Nephron progenitor cell (in vitro differentiated cells): ENCODE data around the gene MAST4.

Source experiments
- DNase-seq: peaks from one replicate; pipeline ENCODE4 v3.0.0; 2021
- H3K27ac Mint-ChIP-seq: 2 replicates; pipeline ENCODE4 v1.8.0; 2021; ENCODE audit warnings: mild to moderate bottlenecking, moderate library complexity, mixed read lengths
- H3K27me3 Mint-ChIP-seq: 2 replicates; pipeline ENCODE4 v1.8.0; 2021; ENCODE audit warnings: mild to moderate bottlenecking, low read depth, mixed read lengths; ENCODE audit not compliant: poor library complexity
- H3K36me3 Mint-ChIP-seq: 2 replicates; pipeline ENCODE4 v1.8.0; 2021; ENCODE audit warnings: low read depth, mixed read lengths
- H3K4me1 Mint-ChIP-seq: 2 replicates; pipeline ENCODE4 v1.8.0; 2021; ENCODE audit warnings: mixed read lengths
- H3K4me3 Mint-ChIP-seq: 2 replicates; pipeline ENCODE4 v1.8.0; 2021; ENCODE audit warnings: mild to moderate bottlenecking, moderate library complexity, mixed read lengths
- H3K9me3 Mint-ChIP-seq: 2 replicates; pipeline ENCODE4 v1.8.0; 2021; ENCODE audit warnings: mild to moderate bottlenecking, moderate library complexity, mixed read lengths
- CTCF ChIP-seq: fragments of 200-600 bp; sonication (generic); IDR thresholded peaks from 2 replicates; pipeline ENCODE4 v1.5.0; 2021; ENCODE audit warnings: antibody characterized with exemption

Gene MAST4

GRCh38 chr5:66595756-66596635 lies at the start of gene MAST4:
Gene MAST4, plus strand, starts transcription at chr5:66596393. Its CDS starts 263 bp downstream, at chr5:66596656.
- H3K4me1 Mint-ChIP-seq = peaks cover 25% of the 10 kb centered on the region
- H3K4me3 Mint-ChIP-seq = peak within 1 kb of the TSS; percentile 95
- TF ChIP-seq CTCF = no peak
- H3K9me3 Mint-ChIP-seq = no peaks in the 10 kb centered on the region
- peak; percentile 96 for DNase-seq
- H3K27ac Mint-ChIP-seq = no peak within 1 kb of the TSS
- H3K27me3 Mint-ChIP-seq = peaks cover 62% of the 10 kb centered on the region
- no peaks in the 10 kb centered on the region for H3K36me3 Mint-ChIP-seq

GRCh38 chr5:66546541-66546940 lies 49.7 kb upstream of the MAST4 start:
- H3K27me3 Mint-ChIP-seq = no peaks in the 10 kb centered on the region
- no peaks in the 10 kb centered on the region for H3K4me1 Mint-ChIP-seq
- H3K36me3 Mint-ChIP-seq = peaks cover 14% of the 10 kb centered on the region
- H3K4me3 Mint-ChIP-seq = no peak overlapping the region
- no peak for DNase-seq
- no peak overlapping the region for H3K27ac Mint-ChIP-seq
- TF ChIP-seq CTCF = no peak
- peaks cover 39% of the 10 kb centered on the region for H3K9me3 Mint-ChIP-seq

GRCh38 chr5:66551338-66551737 lies 44.9 kb upstream of the MAST4 start:
- peaks cover 41% of the 10 kb centered on the region for H3K9me3 Mint-ChIP-seq
- H3K27me3 Mint-ChIP-seq = no peaks in the 10 kb centered on the region
- DNase-seq = no peak
- no peak overlapping the region for H3K4me3 Mint-ChIP-seq
- no peaks in the 10 kb centered on the region for H3K4me1 Mint-ChIP-seq
- TF ChIP-seq CTCF = no peak
- peaks cover 14% of the 10 kb centered on the region for H3K36me3 Mint-ChIP-seq
- H3K27ac Mint-ChIP-seq = no peak overlapping the region

- Mint-ChIP-seq H3K4me1 (no peaks in the 10 kb centered on the region), H3K4me3 (no peak overlapping the region), H3K27me3 (no peaks in the 10 kb centered on the region), H3K9me3 (peaks cover 37% of the 10 kb centered on the region), H3K27ac (no peak overlapping the region), H3K36me3 (peaks cover 14% of the 10 kb centered on the region)
- no peak for DNase-seq
- TF ChIP-seq CTCF = no peak
These were observed 44.2 kb upstream of the MAST4 start for GRCh38 chr5:66551945-66552344.

GRCh38 chr5:66553368-66553912 lies 42.8 kb upstream of the MAST4 start:
- DNase-seq = no peak
- Mint-ChIP-seq H3K4me1 (no peaks in the 10 kb centered on the region), H3K9me3 (peaks cover 25% of the 10 kb centered on the region), H3K36me3 (peaks cover 5% of the 10 kb centered on the region), H3K27me3 (no peaks in the 10 kb centered on the region), H3K4me3 (no peak overlapping the region), H3K27ac (no peak overlapping the region)
- no peak for TF ChIP-seq CTCF
